Measurements from ENCODE around the gene NEU4. TPM values are rescaled to one million over a fixed set of nuclear protein-coding genes. Genes with fewer than 3 reads are reported as not detected.
"Not testable (repeated sequence)": the region's sequence is repeated elsewhere in the genome, so short reads cannot be mapped to it uniquely, and the experiment has no call there.

The NEU4 gene
- total RNA-seq, 1 donor from 2014 or later: 0.88 TPM

- H3K4me1 Mint-ChIP-seq (ENCODE audit: low read depth, unreplicated experiment): peaks cover 4% of the 10 kb centered on the region
- no peak overlapping the region for H3K27ac Mint-ChIP-seq (ENCODE audit: unreplicated experiment)
- no peak overlapping the region for H3K4me3 Mint-ChIP-seq (ENCODE audit: unreplicated experiment)
- peaks cover 18% of the 10 kb centered on the region for H3K27me3 Mint-ChIP-seq (ENCODE audit: unreplicated experiment)
- H3K9me3 Mint-ChIP-seq (ENCODE audit: unreplicated experiment): peaks cover 21% of the 10 kb centered on the region
- no peak for TF ChIP-seq CTCF (IDR thresholded peaks at IDR 0.05; ENCODE audit: partially characterized antibody, unreplicated experiment)
- DNase-seq: no peak
- peaks cover 19% of the 10 kb centered on the region for H3K36me3 Mint-ChIP-seq (ENCODE audit: unreplicated experiment)
Measured at GRCh38 chr2:241822264-241822623, 13.3 kb downstream of the NEU4 start.

GRCh38 chr2:241823531-241824437, 14.8 kb downstream of the NEU4 start:
- peaks cover 21% of the 10 kb centered on the region for H3K9me3 Mint-ChIP-seq (ENCODE audit: unreplicated experiment)
- peak; percentile 49 for DNase-seq
- H3K27me3 Mint-ChIP-seq (ENCODE audit: unreplicated experiment): peaks cover 18% of the 10 kb centered on the region
- not testable (repeated sequence) for H3K4me3 Mint-ChIP-seq (ENCODE audit: unreplicated experiment); H3K4me1 Mint-ChIP-seq (ENCODE audit: low read depth, unreplicated experiment)
- H3K36me3 Mint-ChIP-seq (ENCODE audit: unreplicated experiment): peaks cover 19% of the 10 kb centered on the region
- H3K27ac Mint-ChIP-seq (ENCODE audit: unreplicated experiment): peak overlapping the region; percentile 41

- no peak overlapping the region for H3K4me3 Mint-ChIP-seq (ENCODE audit: unreplicated experiment)
- DNase-seq: no peak
- TF ChIP-seq CTCF (IDR thresholded peaks at IDR 0.05; ENCODE audit: partially characterized antibody, unreplicated experiment): no peak
- H3K27ac Mint-ChIP-seq (ENCODE audit: unreplicated experiment): no peak overlapping the region
- H3K36me3 Mint-ChIP-seq (ENCODE audit: unreplicated experiment): peaks cover 24% of the 10 kb centered on the region
- peaks cover 4% of the 10 kb centered on the region for H3K4me1 Mint-ChIP-seq (ENCODE audit: low read depth, unreplicated experiment)
- H3K9me3 Mint-ChIP-seq (ENCODE audit: unreplicated experiment): peaks cover 20% of the 10 kb centered on the region
- peaks cover 17% of the 10 kb centered on the region for H3K27me3 Mint-ChIP-seq (ENCODE audit: unreplicated experiment)
Measured at GRCh38 chr2:241827394-241827793, 18.4 kb downstream of the NEU4 start.

GRCh38 chr2:241833101-241833663, 24.2 kb downstream of the NEU4 start:
- TF ChIP-seq CTCF (IDR thresholded peaks at IDR 0.05; ENCODE audit: partially characterized antibody, unreplicated experiment): no peak
- no peaks in the 10 kb centered on the region for H3K9me3 Mint-ChIP-seq (ENCODE audit: unreplicated experiment)
- DNase-seq: no peak
- H3K36me3 Mint-ChIP-seq (ENCODE audit: unreplicated experiment): peaks cover 5% of the 10 kb centered on the region
- no peaks in the 10 kb centered on the region for H3K27me3 Mint-ChIP-seq (ENCODE audit: unreplicated experiment)
- H3K4me1 Mint-ChIP-seq (ENCODE audit: low read depth, unreplicated experiment): no peaks in the 10 kb centered on the region
- H3K4me3 Mint-ChIP-seq (ENCODE audit: unreplicated experiment): no peak overlapping the region
- no peak overlapping the region for H3K27ac Mint-ChIP-seq (ENCODE audit: unreplicated experiment)

GRCh38 chr2:241833756-241834526, 24.9 kb downstream of the NEU4 start:
- H3K36me3 Mint-ChIP-seq (ENCODE audit: unreplicated experiment); H3K4me3 Mint-ChIP-seq (ENCODE audit: unreplicated experiment); DNase-seq; H3K27me3 Mint-ChIP-seq (ENCODE audit: unreplicated experiment); H3K9me3 Mint-ChIP-seq (ENCODE audit: unreplicated experiment); H3K4me1 Mint-ChIP-seq (ENCODE audit: low read depth, unreplicated experiment); H3K27ac Mint-ChIP-seq (ENCODE audit: unreplicated experiment): not testable (repeated sequence)

All from glutamatergic neuron (in vitro differentiated cells).